Measurements from ENCODE around the gene PPM1N.
"Not testable (repeated sequence)": the region's sequence is repeated elsewhere in the genome, so short reads cannot be mapped to it uniquely, and the experiment has no call there.

PPM1N gene

GRCh38 chr19:45510352-45510751, 12.1 kb downstream of the PPM1N start:
- DNase-seq, result not testable (repeated sequence)

GRCh38 chr19:45511074-45511473, 12.8 kb downstream of the PPM1N start:
- DNase-seq, result no peak

- DNase-seq, result no peak
Observed at GRCh38 chr19:45512881-45513483, 14.7 kb downstream of the PPM1N start.

GRCh38 chr19:45514376-45515051, 16.3 kb downstream of the PPM1N start:
- DNase-seq, result no peak

- DNase-seq, result peak; percentile 98
Observed at GRCh38 chr19:45515081-45515624, 16.9 kb downstream of the PPM1N start.

- peak; percentile 76 for DNase-seq
Observed at GRCh38 chr19:45515807-45516401, 17.7 kb downstream of the PPM1N start.

DNA sequence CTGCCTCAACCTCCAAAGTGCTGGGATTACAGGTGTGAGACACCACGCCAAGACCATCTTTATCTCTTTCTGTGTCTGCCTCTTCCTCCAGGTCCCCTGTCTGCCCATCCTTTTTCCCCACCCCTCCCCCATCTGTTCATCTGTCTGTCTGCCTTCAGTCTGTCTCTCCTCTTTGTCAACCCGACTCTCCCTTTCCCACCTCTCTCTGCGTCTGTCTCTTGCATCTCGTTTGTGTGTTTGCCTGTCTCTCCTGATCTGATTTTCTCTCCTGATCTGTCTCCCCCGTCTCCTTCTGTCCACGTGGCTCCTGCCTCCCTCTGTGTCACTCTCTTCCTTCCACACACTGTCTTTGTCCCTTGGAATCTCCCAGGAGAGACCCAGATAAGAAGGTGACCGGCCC, 19.0 kb downstream of the PPM1N start:
- DNase-seq, result no peak

DNA sequence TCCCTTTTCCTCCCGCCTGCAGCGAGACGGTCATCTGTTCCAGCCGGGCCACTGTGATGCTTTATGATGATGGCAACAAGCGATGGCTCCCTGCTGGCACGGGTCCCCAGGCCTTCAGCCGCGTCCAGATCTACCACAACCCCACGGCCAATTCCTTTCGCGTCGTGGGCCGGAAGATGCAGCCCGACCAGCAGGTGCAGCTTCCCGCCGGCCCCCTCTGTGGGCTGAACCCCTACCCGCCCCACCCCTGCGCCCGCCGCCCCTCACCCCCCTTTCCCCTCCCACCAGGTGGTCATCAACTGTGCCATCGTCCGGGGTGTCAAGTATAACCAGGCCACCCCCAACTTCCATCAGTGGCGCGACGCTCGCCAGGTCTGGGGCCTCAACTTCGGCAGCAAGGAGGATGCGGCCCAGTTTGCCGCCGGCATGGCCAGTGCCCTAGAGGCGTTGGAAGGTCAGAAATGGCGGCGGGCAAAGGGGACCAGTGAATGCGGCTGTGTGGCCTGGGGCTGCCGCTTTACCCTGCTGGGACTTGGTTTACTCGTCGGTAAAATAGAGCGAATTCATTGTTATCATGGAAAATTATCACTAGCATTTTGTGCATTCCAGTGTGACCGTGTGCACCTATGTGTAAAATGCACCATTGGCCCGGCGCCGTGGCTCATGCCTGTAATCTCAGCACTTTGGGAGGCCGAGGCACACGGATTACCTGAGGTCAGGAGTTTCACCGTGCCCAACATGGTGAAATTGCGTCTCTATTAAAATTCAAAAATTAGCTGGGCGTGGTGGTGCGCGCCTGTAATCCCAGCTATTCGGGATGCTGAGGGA, 19.6 kb downstream of the PPM1N start:
- no peak for DNase-seq

- DNase-seq, result no peak
Observed at GRCh38 chr19:45518469-45518826, 20.2 kb downstream of the PPM1N start.

- DNase-seq, result no peak
Observed at GRCh38 chr19:45522010-45522941, 24.0 kb downstream of the PPM1N start.

- DNase-seq, result peak; percentile 80
Observed at GRCh38 chr19:45523642-45524256, 25.5 kb downstream of the PPM1N start.

DNA sequence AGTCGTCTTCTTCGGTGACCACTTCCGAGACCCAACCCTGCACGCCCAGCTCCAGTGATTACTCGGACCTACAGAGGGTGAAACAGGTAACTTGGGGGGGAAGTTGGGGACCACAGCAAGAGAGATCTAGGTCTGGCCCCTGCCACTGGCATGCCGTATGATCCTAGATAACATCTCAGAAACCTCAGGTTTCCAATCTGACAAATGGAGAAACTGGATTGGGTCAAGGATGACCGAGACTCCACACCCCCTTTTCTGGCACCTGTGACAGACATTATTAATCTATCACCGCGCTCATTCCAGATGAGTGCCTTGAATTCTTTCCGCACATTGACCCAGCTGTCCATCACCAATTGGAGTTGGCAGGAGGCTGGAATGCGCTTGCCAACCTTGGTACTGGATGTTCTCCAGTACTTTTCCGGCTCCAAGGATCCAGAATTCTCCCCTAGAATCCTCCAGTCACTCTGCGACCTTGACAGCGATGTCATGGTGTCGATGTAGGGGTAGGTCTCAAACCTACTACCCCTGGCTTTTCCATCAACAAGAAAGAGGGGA, 26.4 kb downstream of the PPM1N start:
- DNase-seq, result no peak

DNA sequence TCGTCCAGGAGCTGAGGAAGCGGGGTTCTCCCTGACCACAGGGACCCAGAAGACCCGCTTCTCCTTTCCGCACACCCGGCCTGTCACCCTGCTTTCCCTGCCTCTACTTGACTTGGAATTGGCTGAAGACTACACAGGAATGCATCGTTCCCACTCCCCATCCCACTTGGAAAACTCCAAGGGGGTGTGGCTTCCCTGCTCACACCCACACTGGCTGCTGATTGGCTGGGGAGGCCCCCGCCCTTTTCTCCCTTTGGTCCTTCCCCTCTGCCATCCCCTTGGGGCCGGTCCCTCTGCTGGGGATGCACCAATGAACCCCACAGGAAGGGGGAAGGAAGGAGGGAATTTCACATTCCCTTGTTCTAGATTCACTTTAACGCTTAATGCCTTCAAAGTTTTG, 27.9 kb downstream of the PPM1N start:
- peak; percentile 52 for DNase-seq

GRCh38 chr19:45526971-45527370, 28.7 kb downstream of the PPM1N start:
- DNase-seq, result no peak

DNA sequence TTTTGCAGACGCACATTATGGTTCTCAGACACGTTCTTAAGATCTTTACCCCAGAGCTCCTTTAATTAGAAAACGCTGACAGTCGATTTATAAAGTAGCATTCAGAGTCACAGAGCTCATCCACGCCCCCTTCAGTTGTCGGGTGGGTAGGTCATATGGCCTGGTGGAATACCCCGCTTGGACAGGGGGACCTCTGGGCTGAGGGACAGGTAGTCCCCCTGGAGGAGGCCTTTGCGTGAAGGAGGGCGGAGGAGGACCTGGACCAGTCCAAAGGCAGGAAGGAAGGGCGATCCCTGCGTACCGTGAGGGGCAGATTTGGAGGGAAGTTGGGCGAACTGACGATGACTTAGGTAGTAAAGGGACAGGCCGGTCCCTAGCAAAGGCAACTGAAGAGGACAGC, 29.5 kb downstream of the PPM1N start:
- no peak for DNase-seq

DNA sequence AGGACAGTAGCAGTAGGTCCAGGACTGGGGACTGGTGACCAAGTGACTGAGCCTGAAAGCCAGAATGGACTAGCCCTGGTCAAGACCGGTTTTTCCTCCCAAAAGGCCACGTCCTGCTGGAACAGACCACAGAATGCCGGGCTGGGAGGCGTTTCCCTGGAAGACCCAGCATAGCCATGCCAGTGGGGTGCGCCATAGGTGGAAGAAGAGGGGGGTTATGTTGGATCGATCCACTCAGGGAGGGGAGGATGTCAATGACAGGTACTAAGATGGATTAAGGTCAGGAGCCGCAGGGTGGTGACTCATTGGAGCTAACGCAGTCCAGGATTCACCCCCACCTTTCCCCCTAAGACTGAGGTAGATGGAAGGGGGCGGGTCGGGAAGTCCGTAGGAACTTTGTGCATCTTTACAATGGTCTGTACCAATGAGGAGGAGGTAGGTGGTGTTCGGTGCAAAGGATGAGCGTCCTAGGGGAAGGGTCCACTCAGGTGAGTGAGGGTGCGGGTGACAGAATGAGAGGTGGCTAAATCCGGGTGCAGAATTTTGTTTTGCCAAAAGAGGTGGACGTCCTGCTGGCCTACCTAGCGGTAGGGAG, 30.0 kb downstream of the PPM1N start:
- no peak for DNase-seq

DNA sequence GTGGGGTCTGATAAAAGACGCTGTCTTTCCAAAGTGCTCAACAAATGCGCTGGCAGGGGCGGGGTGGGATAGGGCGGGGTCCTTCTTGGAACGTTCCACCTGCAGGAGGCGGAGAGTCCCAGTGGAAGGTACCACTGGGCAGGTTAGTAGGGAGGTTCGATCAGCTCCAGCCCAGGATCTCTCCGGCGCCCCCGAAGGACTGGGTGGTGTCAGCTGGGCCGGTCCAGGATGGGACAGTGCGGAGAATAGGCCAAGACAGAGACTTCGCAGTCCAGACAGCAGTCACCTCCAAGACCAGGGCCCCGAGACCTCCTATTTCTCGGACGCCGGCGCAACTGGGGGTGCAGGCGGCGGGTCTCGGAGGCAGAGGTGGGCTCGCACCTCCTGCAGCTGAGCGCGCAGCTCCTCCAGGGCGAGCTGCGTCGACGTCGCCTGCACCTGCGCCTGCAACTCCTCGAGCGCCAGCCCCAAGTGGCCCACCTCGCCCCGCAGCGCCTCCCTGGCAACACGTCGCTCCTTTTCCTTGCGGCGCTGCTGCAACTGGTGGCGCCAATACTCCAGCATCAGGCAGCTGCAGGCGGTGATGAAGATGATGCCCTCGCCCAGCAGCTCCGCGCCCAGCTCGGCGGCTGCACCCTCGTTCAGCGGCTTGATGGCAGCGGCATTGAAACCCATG, 30.6 kb downstream of the PPM1N start:
- no peak for DNase-seq

DNA sequence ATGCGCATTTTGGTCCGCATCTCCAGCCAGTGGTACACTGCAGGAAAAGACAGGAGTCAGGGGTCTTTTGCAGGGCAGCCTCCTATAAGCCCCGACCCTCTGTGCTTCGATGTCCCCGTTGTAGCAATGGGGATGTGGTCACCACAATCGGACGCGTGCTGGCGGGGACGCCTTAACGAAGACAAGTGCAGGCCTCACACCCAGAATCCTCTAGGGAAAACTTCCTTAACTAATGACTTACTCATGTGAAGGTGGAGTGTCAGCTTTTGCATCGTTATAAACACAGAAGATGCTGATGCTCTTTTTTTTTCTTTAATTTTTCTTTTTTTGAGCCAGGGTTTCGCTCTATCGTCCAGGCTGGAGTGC, 31.2 kb downstream of the PPM1N start:
- DNase-seq, result no peak

GRCh38 chr19:45531349-45531748, 33.1 kb downstream of the PPM1N start:
- DNase-seq, result no peak

DNA sequence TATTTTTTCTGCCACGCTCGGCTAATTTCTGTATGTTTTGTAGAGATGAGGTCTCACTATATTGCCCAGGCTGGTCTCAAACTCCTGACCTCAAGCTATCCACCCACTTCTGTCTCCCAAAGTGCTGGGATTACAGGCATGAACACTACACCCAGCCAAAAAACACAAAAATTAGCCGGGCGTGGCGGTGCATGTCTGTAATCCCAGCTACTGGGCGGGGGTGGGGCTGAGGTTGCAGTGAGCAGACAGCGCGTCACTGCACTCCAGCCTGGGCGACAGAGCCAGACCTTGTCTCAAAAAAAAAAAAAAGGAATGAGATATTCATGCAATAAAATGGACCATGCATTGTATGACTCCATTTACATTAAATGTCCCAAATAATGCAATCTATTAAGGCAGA, 41.2 kb downstream of the PPM1N start:
- no peak for DNase-seq

All from inflammatory macrophage treated with lipopolysaccharide for 4 hours (primary cell).